Spleen (tissue), 7 donors: ENCODE measurements around the gene HOXC13.

ENCODE experiments used
- POLR2A ChIP-seq, 3 donors: fragments of 450-650 bp; IDR thresholded peaks; one replicate each; pipeline ENCODE4 v1.5.1; 2017; ENCODE audit warnings: antibody characterized with exemption in 3 of 3, mild to moderate bottlenecking in 1 of 3
- POLR2AphosphoS5 ChIP-seq, 3 donors: sonication (generic); formaldehyde crosslinking; IDR thresholded peaks; one replicate each; pipeline ENCODE4 v1.5.1; 2017; ENCODE audit warnings: antibody characterized with exemption in 3 of 3
- TF ChIP-seq, protein P1 (sequence below), 11 experiments: fragments of 200-600 bp in 7 of 11; fragments of 450-650 bp in 4 of 11; sonication (generic) in 4 of 11; IDR thresholded peaks in 8 of 11; conservative IDR thresholded peaks in 3 of 11; 1 replicate in 7 of 11; 2 replicates in 4 of 11; pipeline versions ENCODE4 v1.4.0 to v1.8.0; 2016 to 2021; ENCODE audit warnings: antibody characterized with exemption in 11 of 11, inconsistent platforms in 4 of 11, mild to moderate bottlenecking in 1 of 11
- donor health status: DM: no; HTN: no; CAD: no; lungs with moderate emphysema.
- donor health status: DM: no; HTN: no; CAD: no.
- donor health status: DM: no; HTN: no; CAD: no.

DNA sequence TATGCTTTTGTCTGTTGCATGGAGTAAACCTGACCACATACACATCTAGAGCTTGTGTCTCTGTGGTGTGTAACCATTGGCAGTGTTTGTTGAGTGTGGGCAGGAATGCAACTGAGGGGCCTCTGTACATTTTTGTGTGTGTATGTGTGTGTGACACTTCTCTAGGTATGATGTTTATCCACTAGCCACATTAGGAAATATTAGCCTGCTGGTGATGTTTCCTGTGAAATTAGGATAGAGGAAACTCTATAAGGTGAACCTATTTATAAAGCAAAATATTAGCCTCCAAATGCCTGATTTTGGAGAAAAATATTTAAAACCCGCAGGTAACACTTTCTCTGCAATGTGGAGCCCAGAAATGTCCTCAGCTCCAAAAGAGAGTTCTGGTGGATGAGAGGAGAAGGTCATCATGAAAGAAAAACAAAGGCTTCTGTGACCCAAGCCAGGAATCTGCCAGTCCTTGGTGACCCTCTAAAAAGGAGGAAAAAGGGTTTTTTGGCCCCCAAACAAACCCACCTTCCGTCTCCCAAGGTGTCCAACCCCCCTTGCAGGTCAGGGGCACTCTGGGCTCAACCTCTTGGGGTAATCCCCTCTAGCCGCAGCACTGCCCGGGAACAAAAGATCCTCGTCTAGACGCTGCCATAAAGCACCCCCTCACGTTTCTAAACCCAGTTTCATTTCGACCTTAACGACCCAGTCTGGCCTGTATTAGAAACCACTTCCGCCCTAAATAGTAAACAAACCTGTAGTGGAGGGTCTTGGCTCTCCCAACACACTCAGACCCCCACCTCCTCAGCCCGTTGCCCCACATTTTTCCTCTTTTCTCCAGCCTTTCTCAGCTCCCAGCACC lies 39.2 kb downstream of the HOXC13 start:
- TF ChIP-seq POLR2AphosphoS5 (IDR thresholded peaks at IDR 0.05) (no peak), POLR2A (IDR thresholded peaks at IDR 0.05) (no peak)
- TF ChIP-seq, protein P1, sequence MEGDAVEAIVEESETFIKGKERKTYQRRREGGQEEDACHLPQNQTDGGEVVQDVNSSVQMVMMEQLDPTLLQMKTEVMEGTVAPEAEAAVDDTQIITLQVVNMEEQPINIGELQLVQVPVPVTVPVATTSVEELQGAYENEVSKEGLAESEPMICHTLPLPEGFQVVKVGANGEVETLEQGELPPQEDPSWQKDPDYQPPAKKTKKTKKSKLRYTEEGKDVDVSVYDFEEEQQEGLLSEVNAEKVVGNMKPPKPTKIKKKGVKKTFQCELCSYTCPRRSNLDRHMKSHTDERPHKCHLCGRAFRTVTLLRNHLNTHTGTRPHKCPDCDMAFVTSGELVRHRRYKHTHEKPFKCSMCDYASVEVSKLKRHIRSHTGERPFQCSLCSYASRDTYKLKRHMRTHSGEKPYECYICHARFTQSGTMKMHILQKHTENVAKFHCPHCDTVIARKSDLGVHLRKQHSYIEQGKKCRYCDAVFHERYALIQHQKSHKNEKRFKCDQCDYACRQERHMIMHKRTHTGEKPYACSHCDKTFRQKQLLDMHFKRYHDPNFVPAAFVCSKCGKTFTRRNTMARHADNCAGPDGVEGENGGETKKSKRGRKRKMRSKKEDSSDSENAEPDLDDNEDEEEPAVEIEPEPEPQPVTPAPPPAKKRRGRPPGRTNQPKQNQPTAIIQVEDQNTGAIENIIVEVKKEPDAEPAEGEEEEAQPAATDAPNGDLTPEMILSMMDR (IDR thresholded peaks at IDR 0.05 in 8 of 11, conservative IDR thresholded peaks at IDR 0.05 in 3 of 11): no peak
